Measurements from ENCODE around the gene CAMTA1.

CAMTA1 gene

GRCh38 chr1:6880951-6881690 lies 95.9 kb downstream of the CAMTA1 start:
- DNase-seq = no peak

- DNase-seq = no peak
Observed at GRCh38 chr1:6882414-6882813, 97.2 kb downstream of the CAMTA1 start.

GRCh38 chr1:6884652-6885153 lies 99.4 kb downstream of the CAMTA1 start:
- DNase-seq = no peak

- no peak for DNase-seq
Observed at GRCh38 chr1:6885426-6885825, 100.2 kb downstream of the CAMTA1 start.

GRCh38 chr1:6886523-6886922 lies 101.3 kb downstream of the CAMTA1 start:
- DNase-seq = no peak

- DNase-seq = no peak
Observed at GRCh38 chr1:6888268-6888667, 103.0 kb downstream of the CAMTA1 start.

GRCh38 chr1:6888870-6889269 lies 103.6 kb downstream of the CAMTA1 start:
- DNase-seq = no peak

GRCh38 chr1:6889875-6890480 lies 104.7 kb downstream of the CAMTA1 start:
- DNase-seq = peak in 1 of 2 experiments; percentile 56

- DNase-seq = no peak
Observed at GRCh38 chr1:6890686-6891085, 105.4 kb downstream of the CAMTA1 start.

- DNase-seq = no peak
Observed at GRCh38 chr1:6891781-6892579, 106.7 kb downstream of the CAMTA1 start.

- no peak for DNase-seq
Observed at GRCh38 chr1:6893388-6893787, 108.1 kb downstream of the CAMTA1 start.

- DNase-seq = no peak
Observed at GRCh38 chr1:6897138-6897537, 111.9 kb downstream of the CAMTA1 start.

GRCh38 chr1:6898974-6899539 lies 113.8 kb downstream of the CAMTA1 start:
- no peak for DNase-seq

- DNase-seq = no peak
Observed at GRCh38 chr1:6899621-6900020, 114.4 kb downstream of the CAMTA1 start.

GRCh38 chr1:6902153-6902552 lies 116.9 kb downstream of the CAMTA1 start:
- no peak for DNase-seq

GRCh38 chr1:6904476-6905170 lies 119.4 kb downstream of the CAMTA1 start:
- no peak for DNase-seq

- no peak for DNase-seq
Observed at GRCh38 chr1:6905331-6905730, 120.1 kb downstream of the CAMTA1 start.

GRCh38 chr1:6905790-6906189 lies 120.5 kb downstream of the CAMTA1 start:
- DNase-seq = no peak

GRCh38 chr1:6906783-6907182 lies 121.5 kb downstream of the CAMTA1 start:
- DNase-seq = no peak

GRCh38 chr1:6907201-6907600 lies 121.9 kb downstream of the CAMTA1 start:
- no peak for DNase-seq

GRCh38 chr1:6907676-6908434 lies 122.6 kb downstream of the CAMTA1 start:
- no peak for DNase-seq

GRCh38 chr1:6909401-6909800 lies 124.1 kb downstream of the CAMTA1 start:
- no peak for DNase-seq
